ENCODE measurements around the gene MVK. TPM values are rescaled to one million over a fixed set of nuclear protein-coding genes. Genes with fewer than 3 reads are reported as not detected.

MVK gene
- total RNA-seq, 2 donors from 2014 or later, result 8.6 to 12.2 TPM

DNA sequence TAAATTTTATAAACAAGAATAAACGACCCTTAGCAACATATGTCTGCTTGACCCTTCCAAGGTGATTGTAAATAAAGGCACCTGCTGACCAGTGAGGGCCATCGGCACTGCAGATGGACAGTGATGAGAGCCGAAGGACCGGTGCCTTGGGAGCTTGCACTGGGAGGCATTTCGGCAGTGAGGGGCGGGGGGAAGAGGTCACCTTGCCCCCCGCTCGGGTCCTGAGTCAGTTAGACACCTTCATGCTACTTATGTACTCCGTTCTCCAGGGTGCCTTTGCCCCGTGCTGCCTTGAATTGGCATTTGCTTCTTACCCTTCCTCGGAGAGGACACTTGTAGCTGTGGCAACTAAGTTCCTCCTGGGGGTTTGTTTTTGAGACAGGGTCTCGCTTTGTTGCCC lies 23.3 kb upstream of the MVK start:
- Histone ChIP-seq H3K9me3 (no peaks in the 10 kb centered on the region), H3K27me3 (peaks cover 0 to 4% of the 10 kb centered on the region in 2 donors), H3K4me1 (peaks cover 11% of the 10 kb centered on the region), H3K4me3 (no peak overlapping the region), H3K36me3 (replicated peaks in 1 of 2; ENCODE audit: insufficient read depth in 1 of 2, low read depth in 2 of 2) (no peaks in the 10 kb centered on the region), H3K27ac (no peak overlapping the region)
- intact Hi-C loops (cut with DNase I), result no loop called here
- ATAC-seq (no peak), DNase-seq (no peak)
- TF ChIP-seq, protein P1, sequence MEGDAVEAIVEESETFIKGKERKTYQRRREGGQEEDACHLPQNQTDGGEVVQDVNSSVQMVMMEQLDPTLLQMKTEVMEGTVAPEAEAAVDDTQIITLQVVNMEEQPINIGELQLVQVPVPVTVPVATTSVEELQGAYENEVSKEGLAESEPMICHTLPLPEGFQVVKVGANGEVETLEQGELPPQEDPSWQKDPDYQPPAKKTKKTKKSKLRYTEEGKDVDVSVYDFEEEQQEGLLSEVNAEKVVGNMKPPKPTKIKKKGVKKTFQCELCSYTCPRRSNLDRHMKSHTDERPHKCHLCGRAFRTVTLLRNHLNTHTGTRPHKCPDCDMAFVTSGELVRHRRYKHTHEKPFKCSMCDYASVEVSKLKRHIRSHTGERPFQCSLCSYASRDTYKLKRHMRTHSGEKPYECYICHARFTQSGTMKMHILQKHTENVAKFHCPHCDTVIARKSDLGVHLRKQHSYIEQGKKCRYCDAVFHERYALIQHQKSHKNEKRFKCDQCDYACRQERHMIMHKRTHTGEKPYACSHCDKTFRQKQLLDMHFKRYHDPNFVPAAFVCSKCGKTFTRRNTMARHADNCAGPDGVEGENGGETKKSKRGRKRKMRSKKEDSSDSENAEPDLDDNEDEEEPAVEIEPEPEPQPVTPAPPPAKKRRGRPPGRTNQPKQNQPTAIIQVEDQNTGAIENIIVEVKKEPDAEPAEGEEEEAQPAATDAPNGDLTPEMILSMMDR (IDR thresholded peaks at IDR 0.05), result no peak
- no peak for TF ChIP-seq POLR2A (IDR thresholded peaks at IDR 0.05)
- 58 to 70% methylated on average over 10 to 12 of the region's 12 CpGs for WGBS, 2 donors

DNA sequence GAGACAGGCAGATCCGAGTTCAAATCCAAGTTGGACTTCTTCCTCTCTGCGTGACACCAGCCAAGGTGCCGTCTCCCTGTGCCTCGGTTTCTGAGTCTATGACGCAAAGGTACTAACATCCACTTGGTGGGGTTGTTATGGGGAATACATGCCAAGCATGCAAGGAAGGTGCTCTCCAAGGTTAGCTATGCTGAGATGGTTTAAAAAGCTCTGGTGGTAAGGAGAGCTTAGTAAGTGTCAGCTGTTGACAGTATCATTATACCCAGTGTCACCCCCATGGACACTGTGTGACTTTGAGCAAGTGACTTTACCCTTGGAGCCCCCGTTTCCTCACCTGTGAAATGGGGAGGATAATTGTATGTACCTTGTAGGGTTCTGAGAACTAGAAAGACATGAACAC lies 22.5 kb upstream of the MVK start:
- TF ChIP-seq POLR2A (IDR thresholded peaks at IDR 0.05), result no peak
- TF ChIP-seq, protein P1 (IDR thresholded peaks at IDR 0.05), result no peak
- Histone ChIP-seq H3K9me3 (no peaks in the 10 kb centered on the region), H3K4me3 (no peak overlapping the region), H3K27me3 (peaks cover 0 to 4% of the 10 kb centered on the region in 2 donors), H3K4me1 (peaks cover 19% of the 10 kb centered on the region), H3K36me3 (replicated peaks in 1 of 2; ENCODE audit: insufficient read depth in 1 of 2, low read depth in 2 of 2) (no peaks in the 10 kb centered on the region), H3K27ac (no peak overlapping the region)
- no peak for DNase-seq
- ATAC-seq, result no peak
- WGBS, 2 donors, result 62 to 83% methylated on average over 3 to 6 of the region's 6 CpGs
- intact Hi-C loops (cut with DNase I), result no loop called here

DNA sequence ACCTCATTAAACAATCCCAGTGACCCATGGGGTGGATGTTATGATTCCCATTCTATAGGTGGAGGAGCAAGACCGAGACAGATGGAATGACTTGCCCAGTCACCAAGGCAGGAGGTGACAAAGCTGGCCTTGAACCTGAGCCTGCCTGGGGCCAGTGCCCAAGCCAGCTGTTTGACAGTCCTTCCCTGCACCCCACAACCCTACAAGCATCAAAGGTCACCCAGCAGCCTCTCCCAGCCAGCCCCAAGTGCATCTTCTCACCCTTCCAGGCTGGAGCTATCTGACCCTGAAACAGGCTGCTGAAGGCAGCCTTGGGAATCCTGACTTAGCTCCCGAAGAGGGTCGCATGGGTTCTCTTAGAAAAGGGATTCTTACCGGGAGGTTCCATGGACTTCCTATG lies 20.6 kb upstream of the MVK start:
- TF ChIP-seq POLR2A (IDR thresholded peaks at IDR 0.05), result no peak
- TF ChIP-seq, protein P1 (IDR thresholded peaks at IDR 0.05), result no peak
- Histone ChIP-seq H3K36me3 (replicated peaks in 1 of 2; ENCODE audit: insufficient read depth in 1 of 2, low read depth in 2 of 2) (no peaks in the 10 kb centered on the region), H3K4me3 (no peak overlapping the region), H3K9me3 (no peaks in the 10 kb centered on the region), H3K27me3 (peaks cover 0 to 4% of the 10 kb centered on the region in 2 donors), H3K27ac (no peak overlapping the region), H3K4me1 (peaks cover 19% of the 10 kb centered on the region)
- intact Hi-C loops (cut with DNase I), result no loop called here
- 66 to 80% methylated on average over 2 to 4 of the region's 4 CpGs for WGBS, 2 donors
- DNase-seq (no peak), ATAC-seq (no peak)

DNA sequence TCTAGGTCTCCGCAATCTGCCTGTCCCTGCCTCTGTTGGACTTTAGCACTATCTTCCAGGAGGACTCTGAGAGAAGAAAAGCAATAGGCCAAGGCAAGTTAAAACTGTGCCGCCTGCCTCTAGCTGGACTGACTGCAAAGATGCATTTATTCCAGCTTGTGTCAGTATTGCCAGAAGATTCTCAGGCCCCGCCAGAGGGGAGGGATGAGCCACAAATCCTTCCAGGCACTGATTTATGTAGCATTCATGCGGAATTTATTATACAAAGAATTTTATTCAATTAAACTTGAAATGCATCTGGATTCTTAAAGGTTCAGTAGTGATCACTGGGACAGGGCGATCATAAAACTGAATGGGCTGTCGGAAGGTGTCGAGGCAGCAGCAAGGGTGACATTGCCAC lies 20.1 kb upstream of the MVK start:
- peaks cover 19% of the 10 kb centered on the region for H3K4me1 ChIP-seq
- DNase-seq (no peak), ATAC-seq (no peak)
- no peaks in the 10 kb centered on the region for H3K9me3 ChIP-seq
- WGBS, 2 donors, result 70 to 78% methylated on average over 7 of the region's 7 CpGs
- intact Hi-C loops (cut with DNase I), result no loop called here
- H3K27me3 ChIP-seq, result peaks cover 0 to 4% of the 10 kb centered on the region in 2 donors
- no peak overlapping the region for H3K27ac ChIP-seq
- no peak for TF ChIP-seq POLR2A (IDR thresholded peaks at IDR 0.05)
- TF ChIP-seq, protein P1 (IDR thresholded peaks at IDR 0.05), result no peak
- no peaks in the 10 kb centered on the region for H3K36me3 ChIP-seq (replicated peaks in 1 of 2; ENCODE audit: insufficient read depth in 1 of 2, low read depth in 2 of 2)
- H3K4me3 ChIP-seq, result no peak overlapping the region

DNA sequence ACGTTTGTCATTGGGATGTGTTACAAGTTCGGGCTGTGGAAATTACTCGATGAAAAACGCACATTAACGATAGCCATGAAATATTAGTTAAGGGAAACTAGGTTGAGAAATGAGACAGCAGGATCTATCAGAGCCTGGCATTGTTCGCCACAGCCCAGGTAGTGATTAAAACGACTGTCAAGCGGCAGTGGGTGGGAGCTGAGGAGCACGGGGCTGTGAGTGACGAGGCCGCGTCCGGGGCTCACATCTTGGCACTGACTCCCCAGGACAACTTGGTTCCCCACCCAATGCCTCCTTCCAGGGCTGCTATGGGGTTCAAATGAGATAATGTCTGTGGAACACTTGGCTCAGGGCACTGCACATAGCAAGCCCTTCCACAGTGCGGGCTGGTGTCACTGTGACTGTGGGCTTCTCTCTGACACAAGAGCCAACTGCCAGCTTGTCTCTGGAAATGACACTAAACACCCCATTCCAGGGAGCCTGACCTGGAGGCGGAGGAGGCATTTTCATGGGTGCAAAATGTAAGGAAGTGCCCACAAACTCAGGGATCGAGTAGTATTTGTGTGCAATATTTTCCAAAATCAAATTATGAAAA lies 19.6 kb upstream of the MVK start:
- DNase-seq, result no peak
- Histone ChIP-seq H3K9me3 (no peaks in the 10 kb centered on the region), H3K27me3 (peaks cover 0 to 4% of the 10 kb centered on the region in 2 donors), H3K4me3 (no peak overlapping the region), H3K27ac (no peak overlapping the region), H3K36me3 (replicated peaks in 1 of 2; ENCODE audit: insufficient read depth in 1 of 2, low read depth in 2 of 2) (no peaks in the 10 kb centered on the region), H3K4me1 (peaks cover 19% of the 10 kb centered on the region)
- intact Hi-C loops (cut with DNase I), result no loop called here
- ATAC-seq, result no peak
- 13 to 25% methylated on average over 15 to 16 of the region's 16 CpGs for WGBS, 2 donors
- TF ChIP-seq, protein P1 (IDR thresholded peaks at IDR 0.05), result no peak
- TF ChIP-seq POLR2A (IDR thresholded peaks at IDR 0.05), result no peak

All from body of pancreas (tissue), 4 donors.